ENCODE measurements around the gene CDH16. TPM values are rescaled to one million over a fixed set of nuclear protein-coding genes. Genes with fewer than 3 reads are reported as not detected.

Gene CDH16
- total RNA-seq, 1 donor from 2014 or later, result 0.13 TPM

- ATAC-seq (ENCODE audit: poor library complexity) (no peak), DNase-seq (no peak)
- intact Hi-C loops (cut with DNase I), result no loop called here
Measured at GRCh38 chr16:66862023-66862520, 56.6 kb downstream of the CDH16 start.

DNA sequence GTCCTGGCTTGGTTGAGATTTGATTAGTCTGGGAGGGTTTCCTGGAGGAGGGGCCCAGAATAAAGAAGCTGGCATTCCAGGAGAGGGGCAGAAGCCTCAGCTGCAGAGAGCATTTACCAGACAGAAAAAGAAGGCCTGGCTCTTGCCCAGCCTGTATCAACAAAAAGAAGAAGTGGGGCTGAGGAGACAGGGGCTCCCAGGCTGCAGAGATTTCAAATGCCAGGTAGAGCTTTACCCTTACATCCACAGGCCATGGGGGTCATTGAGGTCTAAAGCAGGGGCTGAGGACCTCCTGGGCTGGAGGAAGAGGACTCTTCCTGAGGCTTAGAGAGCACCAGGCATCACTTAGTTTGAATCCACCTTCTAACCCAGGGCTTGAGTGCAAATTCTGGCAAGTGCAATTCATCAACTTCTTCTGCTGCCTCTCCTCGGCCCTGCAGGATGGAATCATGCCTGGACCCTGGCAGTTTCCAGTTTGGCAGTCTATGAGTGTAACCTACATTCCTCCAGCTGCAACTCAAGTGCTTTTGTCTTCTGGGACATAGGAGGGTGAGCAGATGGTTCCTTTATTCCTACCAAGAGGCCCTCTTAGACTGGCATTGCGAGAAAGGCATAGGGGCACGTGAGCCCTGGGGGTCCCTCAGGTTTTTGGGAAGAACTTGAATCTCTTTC, 59.2 kb downstream of the CDH16 start:
- peak; percentile 24 for ATAC-seq (ENCODE audit: poor library complexity)
- intact Hi-C loops (cut with DNase I), result no loop called here
- DNase-seq, result no peak

GRCh38 chr16:66858740-66859396, 59.8 kb downstream of the CDH16 start:
- DNase-seq, result peak; percentile 79
- intact Hi-C loops (cut with DNase I), result no loop called here
- ATAC-seq (ENCODE audit: poor library complexity), result peak; percentile 90

Other genes with a start within 250 kb of the CDH16 start
- 10.1 TPM for gene CMTM4, start 222.1 kb downstream of the CDH16 start, total RNA-seq
- 66.9 TPM for gene DYNC1LI2, start 167.3 kb downstream of the CDH16 start, total RNA-seq
- not detected for gene TERB1, start 117.3 kb downstream of the CDH16 start, total RNA-seq
- gene NAE1, start 87.9 kb downstream of the CDH16 start, total RNA-seq, result 31.4 TPM
- gene CA7, start 74.5 kb downstream of the CDH16 start, total RNA-seq, result not detected
- gene PDP2, start 38.4 kb downstream of the CDH16 start, total RNA-seq, result 3.3 TPM
- 95.4 TPM for gene RRAD, start 6.7 kb upstream of the CDH16 start, total RNA-seq
- 103 TPM for gene CIAO2B, start 15.5 kb upstream of the CDH16 start, total RNA-seq
- gene CES2, start 16.6 kb upstream of the CDH16 start, total RNA-seq, result 114 TPM
- 2.0 TPM for gene CES3, start 42.4 kb upstream of the CDH16 start, total RNA-seq
- 6.2 TPM for gene CES4A, start 69.7 kb upstream of the CDH16 start, total RNA-seq
- 23.1 TPM for gene CBFB, start 110.3 kb upstream of the CDH16 start, total RNA-seq
- gene PHAF1, start 191.1 kb upstream of the CDH16 start, total RNA-seq, result 11.7 TPM
- 8.1 TPM for gene B3GNT9, start 232.1 kb upstream of the CDH16 start, total RNA-seq
- 9.0 TPM for gene TRADD, start 241.0 kb upstream of the CDH16 start, total RNA-seq
- 9.5 TPM for gene FBXL8, start 241.1 kb upstream of the CDH16 start, total RNA-seq
- 62.9 TPM for gene HSF4, start 245.9 kb upstream of the CDH16 start, total RNA-seq

Data from Right ventricle myocardium superior (tissue), 1 donor.